Measurements from ENCODE around the gene UBE2Q1. TPM values are rescaled to one million over a fixed set of nuclear protein-coding genes. Genes with fewer than 3 reads are reported as not detected.

UBE2Q1 gene
- total and polyA plus RNA-seq, 2 donors = 12.7 to 39.1 TPM

DNA sequence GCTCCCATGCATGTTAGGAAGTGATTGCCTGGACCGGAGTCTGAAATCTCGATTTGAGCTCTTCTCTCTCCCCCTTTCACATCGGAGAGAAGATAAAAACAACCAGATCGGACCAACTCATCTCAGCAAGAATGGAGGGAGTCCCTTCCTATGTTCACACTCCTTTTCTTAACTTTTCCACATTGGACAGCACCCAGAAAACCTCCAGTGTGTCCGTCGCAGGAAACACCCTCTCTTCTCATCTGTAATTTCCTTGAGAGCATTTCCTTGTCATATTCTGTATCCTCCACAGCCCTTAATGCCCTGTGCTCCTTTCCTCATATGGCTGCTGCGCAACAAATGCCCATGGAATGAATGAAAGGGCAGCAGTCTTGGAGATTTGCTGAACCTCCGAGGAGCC, 57.9 kb downstream of the UBE2Q1 start:
- Histone ChIP-seq H3K27ac (ENCODE audit: low read depth) (no peak overlapping the region), H3K4me1 (ENCODE audit: insufficient read depth) (peaks cover 2% of the 10 kb centered on the region), H3K36me3 (ENCODE audit: insufficient read depth) (no peaks in the 10 kb centered on the region), H3K4me3 (ENCODE audit: low read depth, low read length) (peak overlapping the region; percentile 23)
- WGBS = 67% methylated on average over 8 of the region's 8 CpGs
- DNase-seq (ENCODE audit: extremely low spot score) = no peak

DNA sequence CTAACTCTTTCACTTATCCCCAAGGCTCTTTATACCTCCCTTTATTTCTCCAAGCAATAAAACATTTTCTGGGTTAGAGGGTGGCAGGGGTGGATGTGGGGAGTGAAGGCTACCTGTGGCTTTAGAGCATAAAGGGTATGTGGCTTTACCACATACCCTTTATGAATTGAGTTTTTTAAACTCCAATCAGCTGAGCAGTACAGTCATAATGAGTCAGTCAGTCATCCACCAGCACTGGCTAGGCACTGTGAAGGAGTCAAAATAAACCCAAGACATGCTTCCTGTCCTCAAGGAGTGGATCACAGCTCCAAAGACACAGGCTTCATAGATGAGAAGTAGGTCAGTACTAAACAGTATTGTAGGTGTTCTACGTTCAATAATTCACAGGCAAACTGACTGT, 59.0 kb downstream of the UBE2Q1 start:
- H3K4me1 ChIP-seq (ENCODE audit: insufficient read depth) = peaks cover 2% of the 10 kb centered on the region
- WGBS = 84% methylated on average over 1 of the region's 1 CpG
- no peak overlapping the region for H3K4me3 ChIP-seq (ENCODE audit: low read depth, low read length)
- no peaks in the 10 kb centered on the region for H3K36me3 ChIP-seq (ENCODE audit: insufficient read depth)
- no peak overlapping the region for H3K27ac ChIP-seq (ENCODE audit: low read depth)
- no peak for DNase-seq (ENCODE audit: extremely low spot score)

Other genes with a start within 250 kb of the UBE2Q1 start
- not detected for gene AQP10, start 237.6 kb downstream of the UBE2Q1 start, total RNA-seq
- gene AQP10, start 237.6 kb downstream of the UBE2Q1 start, polyA plus RNA-seq = 0.05 TPM
- 42.2 TPM for gene ATP8B2, start 233.1 kb downstream of the UBE2Q1 start, total RNA-seq
- gene ATP8B2, start 233.1 kb downstream of the UBE2Q1 start, polyA plus RNA-seq = 45.4 TPM
- 8.1 TPM for gene IL6R, start 153.3 kb downstream of the UBE2Q1 start, total RNA-seq
- 6.5 TPM for gene IL6R, start 153.3 kb downstream of the UBE2Q1 start, polyA plus RNA-seq
- gene TDRD10, start 56.4 kb downstream of the UBE2Q1 start, total RNA-seq = 1.4 TPM
- 4.1 TPM for gene TDRD10, start 56.4 kb downstream of the UBE2Q1 start, polyA plus RNA-seq
- 17.7 TPM for gene SHE, start 56.2 kb downstream of the UBE2Q1 start, total RNA-seq
- gene SHE, start 56.2 kb downstream of the UBE2Q1 start, polyA plus RNA-seq = 15.3 TPM
- 0.21 TPM for gene CHRNB2, start 9.1 kb upstream of the UBE2Q1 start, total RNA-seq
- gene CHRNB2, start 9.1 kb upstream of the UBE2Q1 start, polyA plus RNA-seq = 0.33 TPM
- 72.1 TPM for gene ADAR, start 49.5 kb upstream of the UBE2Q1 start, total RNA-seq
- 59.1 TPM for gene ADAR, start 49.5 kb upstream of the UBE2Q1 start, polyA plus RNA-seq

Data from urinary bladder (tissue), 4 donors.